IMR-90 (cell line): ENCODE measurements around the gene AGXT2.

Source experiments
- BHLHE40 ChIP-seq: fragments of 150-350 bp; IDR thresholded peaks from 2 replicates; pipeline ENCODE4 v1.6.1; 2016; ENCODE audit warnings: mild to moderate bottlenecking, low read depth, low read length
- MXI1 ChIP-seq: IDR thresholded peaks from 2 replicates; pipeline ENCODE4 v1.6.1; 2012; ENCODE audit warnings: low read depth, mild to moderate bottlenecking, low read length, moderate library complexity, borderline replicate concordance
- TF ChIP-seq, protein P1 (sequence below): conservative IDR thresholded peaks from 2 replicates; pipeline ENCODE4 v1.5.1; 2012; ENCODE audit warnings: mild to moderate bottlenecking, low read depth, low read length, improper control_type of control experiment
- TF ChIP-seq, protein P2 (sequence below): fragments of 150-350 bp; IDR thresholded peaks from 2 replicates; pipeline ENCODE4 v1.6.1; 2016; ENCODE audit warnings: low read depth, mild to moderate bottlenecking, low read length, moderate library complexity, borderline replicate concordance

DNA sequence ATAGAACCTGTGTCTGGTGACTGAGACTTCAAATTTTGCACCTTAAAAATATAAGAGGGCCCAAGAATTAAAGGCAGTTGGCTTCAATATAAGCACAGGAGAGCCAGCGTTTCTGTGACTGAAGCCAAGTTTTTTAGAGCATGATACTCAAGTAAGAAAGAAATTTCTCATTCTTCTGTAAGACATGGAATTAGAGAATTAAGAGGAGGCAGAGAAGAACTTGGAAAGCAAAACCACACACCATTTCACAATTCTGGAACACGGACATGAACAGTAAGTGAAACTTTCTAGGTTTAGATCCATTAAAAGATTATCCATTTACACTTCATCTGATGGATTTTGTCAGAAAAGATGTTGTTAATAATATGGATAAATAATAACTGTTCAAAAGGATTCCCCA, 8.9 kb upstream of the AGXT2 start:
- TF ChIP-seq, protein P1, sequence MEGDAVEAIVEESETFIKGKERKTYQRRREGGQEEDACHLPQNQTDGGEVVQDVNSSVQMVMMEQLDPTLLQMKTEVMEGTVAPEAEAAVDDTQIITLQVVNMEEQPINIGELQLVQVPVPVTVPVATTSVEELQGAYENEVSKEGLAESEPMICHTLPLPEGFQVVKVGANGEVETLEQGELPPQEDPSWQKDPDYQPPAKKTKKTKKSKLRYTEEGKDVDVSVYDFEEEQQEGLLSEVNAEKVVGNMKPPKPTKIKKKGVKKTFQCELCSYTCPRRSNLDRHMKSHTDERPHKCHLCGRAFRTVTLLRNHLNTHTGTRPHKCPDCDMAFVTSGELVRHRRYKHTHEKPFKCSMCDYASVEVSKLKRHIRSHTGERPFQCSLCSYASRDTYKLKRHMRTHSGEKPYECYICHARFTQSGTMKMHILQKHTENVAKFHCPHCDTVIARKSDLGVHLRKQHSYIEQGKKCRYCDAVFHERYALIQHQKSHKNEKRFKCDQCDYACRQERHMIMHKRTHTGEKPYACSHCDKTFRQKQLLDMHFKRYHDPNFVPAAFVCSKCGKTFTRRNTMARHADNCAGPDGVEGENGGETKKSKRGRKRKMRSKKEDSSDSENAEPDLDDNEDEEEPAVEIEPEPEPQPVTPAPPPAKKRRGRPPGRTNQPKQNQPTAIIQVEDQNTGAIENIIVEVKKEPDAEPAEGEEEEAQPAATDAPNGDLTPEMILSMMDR: no peak
- no peak for TF ChIP-seq BHLHE40
- TF ChIP-seq, protein P2, sequence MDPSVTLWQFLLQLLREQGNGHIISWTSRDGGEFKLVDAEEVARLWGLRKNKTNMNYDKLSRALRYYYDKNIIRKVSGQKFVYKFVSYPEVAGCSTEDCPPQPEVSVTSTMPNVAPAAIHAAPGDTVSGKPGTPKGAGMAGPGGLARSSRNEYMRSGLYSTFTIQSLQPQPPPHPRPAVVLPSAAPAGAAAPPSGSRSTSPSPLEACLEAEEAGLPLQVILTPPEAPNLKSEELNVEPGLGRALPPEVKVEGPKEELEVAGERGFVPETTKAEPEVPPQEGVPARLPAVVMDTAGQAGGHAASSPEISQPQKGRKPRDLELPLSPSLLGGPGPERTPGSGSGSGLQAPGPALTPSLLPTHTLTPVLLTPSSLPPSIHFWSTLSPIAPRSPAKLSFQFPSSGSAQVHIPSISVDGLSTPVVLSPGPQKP: no peak
- no peak for TF ChIP-seq MXI1
